ENCODE results near the gene PXDC1. TPM values are rescaled to one million over a fixed set of nuclear protein-coding genes. Genes with fewer than 3 reads are reported as not detected.

The PXDC1 gene
- total and polyA plus RNA-seq, 2 donors (not counting 3 experiments of a cell fraction or from before 2014, with no cell fraction given): 60.9 to 121 TPM

- no peaks in the 10 kb centered on the region for H3K9me3 ChIP-seq (replicated peaks; ENCODE audit: control insufficient read depth, insufficient read depth, low read length)
- H3K4me2 ChIP-seq (ENCODE audit: insufficient read depth, low read length): no peak overlapping the region
- DNase-seq (ENCODE audit: low read depth, low spot score) (no peak), FAIRE-seq (no peak)
- H3K36me3 ChIP-seq (ENCODE audit: control insufficient read depth in 2 of 2, extremely low read depth in 1 of 2, insufficient read depth in 2 of 2, low read length in 2 of 2): no peaks in the 10 kb centered on the region
- H3K9ac ChIP-seq (replicated peaks; ENCODE audit: extremely low read depth, insufficient read depth, low read length): no peak overlapping the region
- ChIA-PET POLR2A (no interaction called here), CTCF (interaction anchor here (0.9 to 1.0 kb wide), 2 partner anchors 15 to 19 kb away, joined by 3 read pairs; no protein-coding TSS in a partner anchor)
- H3K79me2 ChIP-seq (ENCODE audit: control insufficient read depth, insufficient read depth, low read length): no peaks in the 10 kb centered on the region
- H3K27me3 ChIP-seq (ENCODE audit: control insufficient read depth in 2 of 2, insufficient read depth in 2 of 2, low read length in 2 of 2): no peaks in the 10 kb centered on the region
- TF ChIP-seq MAX (IDR thresholded peaks at IDR 0.05; ENCODE audit: insufficient read depth, insufficient read length): no peak
- H3K9me1 ChIP-seq (replicated peaks; ENCODE audit: control insufficient read depth, extremely low read depth, insufficient read depth, low read length): no peaks in the 10 kb centered on the region
- no peak overlapping the region for H3K4me3 ChIP-seq (replicated peaks in 1 of 3; ENCODE audit: insufficient read depth in 1 of 3, low read depth in 1 of 3, low read length in 3 of 3)
- no peak overlapping the region for H3K27ac ChIP-seq (ENCODE audit: insufficient read depth, low read depth, low read length)
- BruUV-seq (replicated peaks): no TSS peak
- dilution Hi-C loops (cut with MboI; ENCODE audit: extremely low pct_ligation_motif_present, low sequenced_read_pairs) (no loop called here), intact Hi-C loops (cut with micrococcal nuclease) (no loop called here)
- peaks cover 4% of the 10 kb centered on the region for H3K4me1 ChIP-seq (ENCODE audit: control insufficient read depth, extremely low read depth, insufficient read depth, low read length)
- H2AFZ ChIP-seq (ENCODE audit: low read depth, low read length): no peak overlapping the region
- H4K20me1 ChIP-seq (replicated peaks; ENCODE audit: control insufficient read depth, extremely low read depth, insufficient read depth, low read length): no peaks in the 10 kb centered on the region
Observed at GRCh38 chr6:3777730-3778461, 26.4 kb upstream of the PXDC1 start.

GRCh38 chr6:3776881-3777507 is 25.5 kb upstream of the PXDC1 start:
- Histone ChIP-seq H3K4me2 (ENCODE audit: insufficient read depth, low read length) (no peak overlapping the region), H3K27ac (ENCODE audit: insufficient read depth, low read depth, low read length) (no peak overlapping the region), H4K20me1 (replicated peaks; ENCODE audit: control insufficient read depth, extremely low read depth, insufficient read depth, low read length) (no peaks in the 10 kb centered on the region), H3K79me2 (ENCODE audit: control insufficient read depth, insufficient read depth, low read length) (no peaks in the 10 kb centered on the region), H3K4me1 (ENCODE audit: control insufficient read depth, extremely low read depth, insufficient read depth, low read length) (peaks cover 4% of the 10 kb centered on the region), H3K36me3 (ENCODE audit: control insufficient read depth in 2 of 2, extremely low read depth in 1 of 2, insufficient read depth in 2 of 2, low read length in 2 of 2) (no peaks in the 10 kb centered on the region), H3K9me3 (replicated peaks; ENCODE audit: control insufficient read depth, insufficient read depth, low read length) (no peaks in the 10 kb centered on the region), H3K27me3 (ENCODE audit: control insufficient read depth in 2 of 2, insufficient read depth in 2 of 2, low read length in 2 of 2) (no peaks in the 10 kb centered on the region), H3K4me3 (replicated peaks in 1 of 3; ENCODE audit: insufficient read depth in 1 of 3, low read depth in 1 of 3, low read length in 3 of 3) (no peak overlapping the region), H2AFZ (ENCODE audit: low read depth, low read length) (no peak overlapping the region), H3K9me1 (replicated peaks; ENCODE audit: control insufficient read depth, extremely low read depth, insufficient read depth, low read length) (no peaks in the 10 kb centered on the region), H3K9ac (replicated peaks; ENCODE audit: extremely low read depth, insufficient read depth, low read length) (no peak overlapping the region)
- intact Hi-C loops (cut with micrococcal nuclease) (no loop called here), dilution Hi-C loops (cut with MboI; ENCODE audit: extremely low pct_ligation_motif_present, low sequenced_read_pairs) (no loop called here)
- no TSS peak for BruUV-seq (replicated peaks)
- no peak for DNase-seq (ENCODE audit: low read depth, low spot score)
- TF ChIP-seq JUN (IDR thresholded peaks at IDR 0.05; ENCODE audit: borderline replicate concordance, insufficient read depth, insufficient read length, low read depth) (no peak), POLR2AphosphoS5 (IDR thresholded peaks at IDR 0.05; ENCODE audit: insufficient read depth, low read depth, low read length) (no peak), EZH2 (IDR thresholded peaks at IDR 0.05; ENCODE audit: borderline replicate concordance, low read depth, low read length, severe bottlenecking) (no peak), MAX (IDR thresholded peaks at IDR 0.05; ENCODE audit: insufficient read depth, insufficient read length) (no peak), GATA2 (IDR thresholded peaks at IDR 0.05; ENCODE audit: insufficient read depth, insufficient read length, low read depth, low read length) (no peak), CTCF (IDR thresholded peaks at IDR 0.05; ENCODE audit: extremely low read depth in 1 of 2, insufficient read depth in 1 of 2, low read depth in 1 of 2, low read length in 2 of 2) (no peak), FOS (IDR thresholded peaks at IDR 0.05; ENCODE audit: borderline replicate concordance, insufficient read depth, low read length) (no peak), POLR2A (IDR thresholded peaks at IDR 0.05; ENCODE audit: low read depth, low read length) (no peak), MYC (IDR thresholded peaks at IDR 0.05; ENCODE audit: low read depth, low read length) (no peak)
- CTCF ChIA-PET: interaction anchor here (1.0 kb wide), 1 partner anchor 20 kb away, joined by 3 read pairs; no protein-coding TSS in a partner anchor
- POLR2A ChIA-PET: no interaction called here
- FAIRE-seq: no peak

Data from endothelial cell of umbilical vein (primary cell).